K562 (cell line): ENCODE results near the gene SGMS1. TPM values are rescaled to one million over a fixed set of nuclear protein-coding genes. Genes with fewer than 3 reads are reported as not detected.

Source experiments
- AFF4 ChIP-seq: sonication (generic); formaldehyde crosslinking; IDR thresholded peaks from 2 replicates; pipeline ENCODE4 v1.8.0; 2023; ENCODE audit warnings: mild to moderate bottlenecking, missing genetic modification reagents
- DACH1 ChIP-seq: fragments of 450-650 bp; IDR thresholded peaks from 2 replicates; pipeline ENCODE4 v1.6.1; 2018; ENCODE audit not compliant: partially characterized antibody
- KAT2B ChIP-seq: IDR thresholded peaks from one replicate; pipeline ENCODE4 v1.6.1; 2012; ENCODE audit warnings: low read depth, mild to moderate bottlenecking, control low read depth, inconsistent platforms, low read length, moderate library complexity
- KDM1A ChIP-seq, 2 experiments: fragments of 450-650 bp; IDR thresholded peaks; 2 replicates each; pipeline ENCODE4 v1.6.1; 2016; ENCODE audit warnings: mild to moderate bottlenecking in 2 of 2
- MXD1 ChIP-seq: fragments of 250-450 bp; sonication (Bioruptor Pico); IDR thresholded peaks from 2 replicates; pipeline ENCODE4 v1.8.0; 2021; ENCODE audit warnings: borderline replicate concordance, mild to moderate bottlenecking, moderate library complexity; ENCODE audit not compliant: poor library complexity, severe bottlenecking
- PHF8 ChIP-seq: fragments of 200-600 bp; sonication (generic); IDR thresholded peaks from 2 replicates; pipeline ENCODE4 v1.6.1; 2012; ENCODE audit warnings: mixed run types, mild to moderate bottlenecking, inconsistent platforms, low read length, moderate library complexity, borderline replicate concordance
- PRDM10 ChIP-seq: fragments of 450-650 bp; IDR thresholded peaks from 2 replicates; pipeline ENCODE4 v1.6.1; 2018; ENCODE audit not compliant: partially characterized antibody
- SMAD4 ChIP-seq: fragments of 250-450 bp; sonication (Bioruptor Pico); conservative IDR thresholded peaks from 2 replicates; pipeline ENCODE4 v1.8.0; 2021; ENCODE audit warnings: inconsistent platforms, mild to moderate bottlenecking, moderate library complexity
- TFE3 ChIP-seq: fragments of 450-650 bp; formaldehyde crosslinking; IDR thresholded peaks from 2 replicates; pipeline ENCODE4 v1.4.0; 2020; ENCODE audit warnings: mild to moderate bottlenecking, mixed read lengths
- TRIM25 ChIP-seq: fragments of 450-650 bp; IDR thresholded peaks from 2 replicates; pipeline ENCODE4 v1.7.0; 2016; ENCODE audit warnings: borderline replicate concordance
- ZC3H4 ChIP-seq: sonication (generic); formaldehyde crosslinking; IDR thresholded peaks from 2 replicates; pipeline ENCODE4 v1.9.0; 2021; ENCODE audit warnings: missing genetic modification reagents, borderline replicate concordance
- ZFP36 ChIP-seq: fragments of 150-350 bp; IDR thresholded peaks from 2 replicates; pipeline ENCODE4 v1.6.1; 2018; ENCODE audit warnings: low read length, low read depth; ENCODE audit not compliant: partially characterized antibody
- ZNF586 ChIP-seq: fragments of 450-650 bp; formaldehyde crosslinking; conservative IDR thresholded peaks from 2 replicates; pipeline ENCODE4 v1.4.0; 2020; ENCODE audit warnings: mild to moderate bottlenecking, moderate library complexity
- ZNF589 ChIP-seq: fragments of 200-800 bp; sonication (Bioruptor generic); IDR thresholded peaks from 2 replicates; pipeline ENCODE4 v1.6.1; 2016; ENCODE audit warnings: low read depth, missing genetic modification characterization, missing compliant biosample characterization
- ZSCAN29 ChIP-seq: fragments of 450-650 bp; IDR thresholded peaks from 2 replicates; pipeline ENCODE4 v1.6.1; 2017
- polyA plus RNA-seq, 8 experiments: library from polyadenylated mRNA; depleted of rRNA in 4 of 8; stranded (reverse) in 5 of 8; unstranded in 3 of 8; fragments of >200 nt; fragmentation: Nextera tagmentation in 2 of 8; fragmentation: Illumina TruSeq in 1 of 8; extraction: Ambion mirVana in 2 of 8; extraction: Trizol in 1 of 8; gene quantifications; 2 replicates each; pipeline versions ENCODE4 v1.2.1 to v1.2.3, GENCODE V29; 2011 to 2014; ENCODE audit warnings: inconsistent platforms in 1 of 8, missing spikeins in 1 of 8
- total RNA-seq, 7 experiments: library from RNA; depleted of rRNA in 6 of 7; stranded (reverse); fragments of >200 nt in 6 of 7; fragmentation: Illumina TruSeq in 2 of 7; extraction: Trizol in 2 of 7; gene quantifications; 2 replicates each; pipeline versions ENCODE4 v1.2.1 to v1.2.3, GENCODE V29; 2011 to 2021; ENCODE audit warnings: low replicate concordance in 1 of 7

Gene SGMS1
- total and polyA plus RNA-seq, 9 of the 15 experiments (the other 6 are each of a cell fraction or from before 2014, with no cell fraction given): 22.6 to 232 (median 82.2) TPM

GRCh38 chr10:50506861-50507573 is 116.7 kb downstream of the SGMS1 start (continued):
- no peak for TF ChIP-seq TRIM25
- TF ChIP-seq ZFP36: peak; percentile 55
- no peak for TF ChIP-seq SMAD4
- no peak for TF ChIP-seq TFE3 (CRISPR knock-in tag)
- TF ChIP-seq ZNF589 (CRISPR knock-in tag): no peak
- TF ChIP-seq KDM1A (IDR thresholded peaks at IDR 0.05): no peak
- no peak for TF ChIP-seq ZSCAN29
- no peak for TF ChIP-seq DACH1
- no peak for TF ChIP-seq ZC3H4 (CRISPR knock-in tag)
- no peak for TF ChIP-seq PHF8
- no peak for TF ChIP-seq MXD1 (CRISPR knock-in tag)
- peak; percentile 81 for TF ChIP-seq PRDM10
- TF ChIP-seq KAT2B: no peak
- no peak for TF ChIP-seq AFF4 (CRISPR knock-in tag)
- TF ChIP-seq ZNF586 (CRISPR knock-in tag): no peak
